ENCODE measurements around the gene NEURL1. TPM values are rescaled to one million over a fixed set of nuclear protein-coding genes. Genes with fewer than 3 reads are reported as not detected.

The NEURL1 gene
- total RNA-seq, 4 donors from 2014 or later = 67.6 to 147 (median 110) TPM

GRCh38 chr10:103451831-103452505 is 41.5 kb upstream of the NEURL1 start, which contains the start of gene CALHM2:
Gene CALHM2, minus strand, starts transcription at chr10:103452370. Its CDS starts 2,429 bp downstream, at chr10:103449941.
- intact Hi-C loops (cut with DNase I; ENCODE audit: low total_unique reads) (no loop called here), in situ Hi-C loops (cut with MboI; ENCODE audit: low sequenced_read_pairs in 4 of 4) (no loop called here)
- peak in 1 of 2 donors; percentile 31 for TF ChIP-seq POLR2A (IDR thresholded peaks at IDR 0.05)
- TF ChIP-seq, protein P1, sequence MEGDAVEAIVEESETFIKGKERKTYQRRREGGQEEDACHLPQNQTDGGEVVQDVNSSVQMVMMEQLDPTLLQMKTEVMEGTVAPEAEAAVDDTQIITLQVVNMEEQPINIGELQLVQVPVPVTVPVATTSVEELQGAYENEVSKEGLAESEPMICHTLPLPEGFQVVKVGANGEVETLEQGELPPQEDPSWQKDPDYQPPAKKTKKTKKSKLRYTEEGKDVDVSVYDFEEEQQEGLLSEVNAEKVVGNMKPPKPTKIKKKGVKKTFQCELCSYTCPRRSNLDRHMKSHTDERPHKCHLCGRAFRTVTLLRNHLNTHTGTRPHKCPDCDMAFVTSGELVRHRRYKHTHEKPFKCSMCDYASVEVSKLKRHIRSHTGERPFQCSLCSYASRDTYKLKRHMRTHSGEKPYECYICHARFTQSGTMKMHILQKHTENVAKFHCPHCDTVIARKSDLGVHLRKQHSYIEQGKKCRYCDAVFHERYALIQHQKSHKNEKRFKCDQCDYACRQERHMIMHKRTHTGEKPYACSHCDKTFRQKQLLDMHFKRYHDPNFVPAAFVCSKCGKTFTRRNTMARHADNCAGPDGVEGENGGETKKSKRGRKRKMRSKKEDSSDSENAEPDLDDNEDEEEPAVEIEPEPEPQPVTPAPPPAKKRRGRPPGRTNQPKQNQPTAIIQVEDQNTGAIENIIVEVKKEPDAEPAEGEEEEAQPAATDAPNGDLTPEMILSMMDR (IDR thresholded peaks at IDR 0.05 in 4 of 5, conservative IDR thresholded peaks at IDR 0.05 in 1 of 5) = no peak
- ATAC-seq (peak; percentile 42 to 46), DNase-seq (peak; percentile 31 to 50)
- H3K36me3 ChIP-seq = peaks cover 0 to 31% of the 10 kb centered on the region in 2 donors
- peak within 1 kb of the TSS; percentile 80 to 88 (median 84) for H3K27ac ChIP-seq
- H3K4me3 ChIP-seq = peak within 1 kb of the TSS; percentile 65 to 74 (median 69)
- peaks cover 0 to 9% (median 0%) of the 10 kb centered on the region in 3 donors for H3K27me3 ChIP-seq
- peaks cover 10 to 16% of the 10 kb centered on the region in 2 donors for H3K4me1 ChIP-seq
- no peaks in the 10 kb centered on the region for H3K9me3 ChIP-seq

DNA sequence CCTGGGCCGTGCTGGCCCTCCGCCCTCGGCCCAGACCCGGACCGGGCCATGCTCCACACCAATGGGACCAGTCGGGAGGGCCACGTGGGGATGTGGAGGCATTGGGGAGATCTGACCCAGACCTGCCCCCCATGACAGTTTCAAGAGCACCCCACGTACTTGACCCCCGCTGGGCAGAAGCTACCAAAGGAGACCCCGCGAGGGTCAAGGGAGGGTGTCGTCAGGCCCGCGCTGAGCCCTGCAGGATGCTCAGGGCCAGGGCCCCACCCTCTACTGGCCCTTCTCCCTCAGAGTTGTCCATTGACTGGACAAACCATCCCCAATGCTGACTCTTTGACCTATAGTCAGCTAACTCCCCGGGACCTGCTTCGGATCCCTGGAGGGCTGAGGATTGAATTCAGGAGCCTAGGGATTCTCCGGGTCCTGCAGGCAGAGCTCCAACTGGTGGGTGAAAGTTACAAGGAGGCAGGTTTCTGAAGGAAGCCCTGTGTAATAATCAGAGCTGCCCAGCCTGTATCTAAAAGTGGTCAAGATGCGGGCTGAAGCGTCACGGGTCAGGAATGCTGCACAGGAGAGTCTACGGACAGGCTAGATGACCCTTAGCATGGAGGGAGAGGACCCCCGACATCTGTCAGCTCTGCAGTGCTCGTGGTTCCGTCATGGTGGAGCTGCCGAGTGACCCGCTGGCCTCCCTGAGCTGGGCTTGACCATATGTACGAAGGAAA is 40.8 kb upstream of the NEURL1 start:
- peak overlapping the region; percentile 65 to 74 (median 69) for H3K4me3 ChIP-seq
- H3K27me3 ChIP-seq = peaks cover 0 to 9% (median 0%) of the 10 kb centered on the region in 3 donors
- DNase-seq = no peak
- peaks cover 0 to 24% of the 10 kb centered on the region in 2 donors for H3K36me3 ChIP-seq
- H3K9me3 ChIP-seq = no peaks in the 10 kb centered on the region
- peak overlapping the region; percentile 80 to 88 (median 84) for H3K27ac ChIP-seq
- in situ Hi-C loops (cut with MboI; ENCODE audit: low sequenced_read_pairs in 4 of 4) (no loop called here), intact Hi-C loops (cut with DNase I; ENCODE audit: low total_unique reads) (no loop called here)
- H3K4me1 ChIP-seq = peaks cover 10 to 14% of the 10 kb centered on the region in 2 donors
- no peak for ATAC-seq
- TF ChIP-seq POLR2A (IDR thresholded peaks at IDR 0.05) = no peak
- TF ChIP-seq, protein P1 (IDR thresholded peaks at IDR 0.05 in 4 of 5, conservative IDR thresholded peaks at IDR 0.05 in 1 of 5) = no peak

DNA sequence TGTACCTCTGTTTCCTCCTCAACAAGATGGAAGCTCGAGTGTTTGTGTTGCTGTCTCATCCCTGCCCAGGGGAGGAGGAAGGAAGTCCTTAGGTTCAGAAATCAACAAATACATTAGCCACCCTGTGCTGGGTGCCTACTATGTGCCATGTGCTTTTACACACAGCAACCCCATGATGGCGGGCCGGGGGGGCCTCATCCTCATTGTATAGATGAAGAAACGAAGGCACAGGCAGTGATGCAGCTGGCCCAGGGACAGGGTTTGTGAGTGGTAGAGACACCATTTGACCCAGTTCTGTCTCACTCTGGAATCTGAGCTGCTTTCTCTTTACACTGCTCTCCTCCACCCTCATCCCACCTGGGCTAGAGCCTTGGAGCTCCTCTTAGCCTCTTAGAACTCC is 39.5 kb upstream of the NEURL1 start:
- TF ChIP-seq, protein P1 (IDR thresholded peaks at IDR 0.05 in 4 of 5, conservative IDR thresholded peaks at IDR 0.05 in 1 of 5) = no peak
- no peak for TF ChIP-seq POLR2A (IDR thresholded peaks at IDR 0.05)
- in situ Hi-C loops (cut with MboI; ENCODE audit: low sequenced_read_pairs in 4 of 4) = no loop called here

GRCh38 chr10:103455235-103455634 is 38.3 kb upstream of the NEURL1 start:
- DNase-seq (no peak), ATAC-seq (no peak)
- Histone ChIP-seq H3K36me3 (no peaks in the 10 kb centered on the region), H3K27me3 (peaks cover 0 to 9% (median 0%) of the 10 kb centered on the region in 3 donors), H3K4me1 (no peaks in the 10 kb centered on the region), H3K9me3 (no peaks in the 10 kb centered on the region), H3K4me3 (no peak overlapping the region), H3K27ac (no peak overlapping the region)
- no peak for TF ChIP-seq POLR2A (IDR thresholded peaks at IDR 0.05)
- TF ChIP-seq, protein P1 (IDR thresholded peaks at IDR 0.05 in 4 of 5, conservative IDR thresholded peaks at IDR 0.05 in 1 of 5) = no peak
- intact Hi-C loops (cut with DNase I; ENCODE audit: low total_unique reads) = no loop called here
- in situ Hi-C loops (cut with MboI; ENCODE audit: low sequenced_read_pairs in 4 of 4) = no loop called here

More for the DNA sequence above, 39.5 kb upstream of the NEURL1 start:
- intact Hi-C loops (cut with DNase I; ENCODE audit: low total_unique reads) = no loop called here
- Histone ChIP-seq H3K36me3 (peaks cover 0 to 12% of the 10 kb centered on the region in 2 donors), H3K4me1 (peaks cover 4 to 7% of the 10 kb centered on the region in 2 donors), H3K27ac (no peak overlapping the region), H3K9me3 (no peaks in the 10 kb centered on the region), H3K27me3 (peaks cover 0 to 9% (median 0%) of the 10 kb centered on the region in 3 donors), H3K4me3 (no peak overlapping the region)
- DNase-seq = no peak
- no peak for ATAC-seq
